HepG2 (cell line): ENCODE data around the gene C2orf81. TPM values are rescaled to one million over a fixed set of nuclear protein-coding genes. Genes with fewer than 3 reads are reported as not detected.

Source experiments
- AGO1 ChIP-seq: fragments of 200-400 bp; formaldehyde crosslinking; IDR thresholded peaks from 2 replicates; pipeline ENCODE4 v1.6.1; 2017; ENCODE audit warnings: mild to moderate bottlenecking, low read depth, low read length, moderate library complexity; ENCODE audit not compliant: poor library complexity, severe bottlenecking
- BCL6 ChIP-seq: IDR thresholded peaks from 2 replicates; pipeline ENCODE4 v1.6.1; 2016; ENCODE audit warnings: missing genetic modification reagents, missing compliant biosample characterization
- DPF2 ChIP-seq: sonication (generic); formaldehyde crosslinking; IDR thresholded peaks from 2 replicates; pipeline ENCODE4 v1.4.0; 2020; ENCODE audit warnings: mild to moderate bottlenecking, low read depth, missing genetic modification reagents, borderline replicate concordance
- DRAP1 ChIP-seq: IDR thresholded peaks from 2 replicates; pipeline ENCODE4 v1.6.1; 2016; ENCODE audit warnings: missing genetic modification reagents, missing compliant biosample characterization
- ETS1 ChIP-seq: sonication (generic); formaldehyde crosslinking; IDR thresholded peaks from 2 replicates; pipeline ENCODE4 v1.4.0; 2020; ENCODE audit warnings: missing genetic modification reagents
- IKZF1 ChIP-seq: fragments of 450-650 bp; IDR thresholded peaks from 2 replicates; pipeline ENCODE4 v1.7.1; 2016
- JUN ChIP-seq: sonication (generic); formaldehyde crosslinking; IDR thresholded peaks from 2 replicates; pipeline ENCODE4 v1.4.0; 2020; ENCODE audit warnings: mild to moderate bottlenecking, missing genetic modification reagents
- JUNB ChIP-seq: sonication (generic); formaldehyde crosslinking; IDR thresholded peaks from 2 replicates; pipeline ENCODE4 v1.8.0; 2022; ENCODE audit warnings: missing genetic modification reagents, mild to moderate bottlenecking, borderline replicate concordance
- MIER2 ChIP-seq: IDR thresholded peaks from 2 replicates; pipeline ENCODE4 v1.6.1; 2016; ENCODE audit warnings: missing biosample characterization, missing genetic modification reagents
- MTA3 ChIP-seq: sonication (generic); formaldehyde crosslinking; IDR thresholded peaks from 2 replicates; pipeline ENCODE4 v1.4.0; 2020; ENCODE audit warnings: missing genetic modification reagents
- NR2F1 ChIP-seq, 2 experiments: fragments of 450-650 bp in 1 of 2; formaldehyde crosslinking in 1 of 2; IDR thresholded peaks; 2 replicates each; pipeline versions ENCODE4 v1.5.0 to v1.6.1; 2016 to 2020; ENCODE audit warnings: mild to moderate bottlenecking in 1 of 2, missing compliant biosample characterization in 1 of 2, missing genetic modification reagents in 1 of 2, moderate library complexity in 1 of 2
- PAX8 ChIP-seq: sonication (generic); formaldehyde crosslinking; IDR thresholded peaks from 2 replicates; pipeline ENCODE4 v1.8.0; 2022; ENCODE audit warnings: mild to moderate bottlenecking, missing genetic modification reagents, borderline replicate concordance
- REPIN1 ChIP-seq: sonication (generic); formaldehyde crosslinking; IDR thresholded peaks from 2 replicates; pipeline ENCODE4 v1.8.0; 2022; ENCODE audit warnings: missing genetic modification reagents, low read depth, mild to moderate bottlenecking, borderline replicate concordance
- XBP1 ChIP-seq: sonication (generic); formaldehyde crosslinking; IDR thresholded peaks from 2 replicates; pipeline ENCODE4 v1.5.0; 2020; ENCODE audit warnings: missing genetic modification reagents
- ZFP37 ChIP-seq: sonication (generic); formaldehyde crosslinking; IDR thresholded peaks from 2 replicates; pipeline ENCODE4 v1.4.0; 2020; ENCODE audit warnings: missing genetic modification reagents, borderline replicate concordance
- ZFP91 ChIP-seq: sonication (generic); formaldehyde crosslinking; IDR thresholded peaks from 2 replicates; pipeline ENCODE4 v1.9.0; 2022; ENCODE audit warnings: missing genetic modification reagents, mild to moderate bottlenecking, borderline replicate concordance
- ZKSCAN8 ChIP-seq: IDR thresholded peaks from 2 replicates; pipeline ENCODE4 v1.6.1; 2016; ENCODE audit warnings: borderline replicate concordance, missing genetic modification reagents, missing compliant biosample characterization
- ZNF12 ChIP-seq: sonication (generic); formaldehyde crosslinking; IDR thresholded peaks from 2 replicates; pipeline ENCODE4 v1.5.0; 2020; ENCODE audit warnings: missing genetic modification reagents
- ZNF143 ChIP-seq: sonication (generic); formaldehyde crosslinking; IDR thresholded peaks from 2 replicates; pipeline ENCODE4 v1.4.0; 2020; ENCODE audit warnings: missing genetic modification reagents
- ZNF382 ChIP-seq: sonication (generic); formaldehyde crosslinking; IDR thresholded peaks from 2 replicates; pipeline ENCODE4 v1.5.0; 2020; ENCODE audit warnings: missing genetic modification reagents, mild to moderate bottlenecking, borderline replicate concordance
- ZNF547 ChIP-seq: sonication (generic); formaldehyde crosslinking; IDR thresholded peaks from 2 replicates; pipeline ENCODE4 v1.5.1; 2020; ENCODE audit warnings: mild to moderate bottlenecking, missing genetic modification reagents
- ZNF772 ChIP-seq: sonication (generic); formaldehyde crosslinking; IDR thresholded peaks from 2 replicates; pipeline ENCODE4 v1.5.0; 2020; ENCODE audit warnings: mild to moderate bottlenecking, missing genetic modification reagents
- polyA plus RNA-seq, 8 experiments: library from polyadenylated mRNA; depleted of rRNA in 3 of 8; stranded (reverse) in 7 of 8; unstranded in 1 of 8; fragments of >200 nt; fragmentation: Illumina TruSeq in 4 of 8; extraction: Trizol in 4 of 8; gene quantifications; 2 replicates each; pipeline versions ENCODE4 v1.2.1 to v1.2.3, GENCODE V29; 2011 to 2016; ENCODE audit warnings: low read depth in 4 of 8, missing spikeins in 1 of 8, mixed read lengths in 1 of 8; ENCODE audit not compliant: insufficient read depth in 1 of 8
- total RNA-seq, 5 experiments: library from RNA; depleted of rRNA; stranded (reverse); fragments of >200 nt; fragmentation: Illumina TruSeq; extraction: Trizol; gene quantifications; 2 replicates each; pipeline ENCODE4 v1.2.3, GENCODE V29; 2016; ENCODE audit warnings: low read depth in 1 of 5
- TF ChIP-seq, protein P1 (sequence below): sonication (generic); formaldehyde crosslinking; IDR thresholded peaks from 2 replicates; pipeline ENCODE4 v1.5.0; 2020; ENCODE audit warnings: missing genetic modification reagents
- TF ChIP-seq, protein P2 (sequence below): fragments of 450-650 bp; IDR thresholded peaks from 2 replicates; pipeline ENCODE4 v1.6.1; 2016

Gene C2orf81
- total and polyA plus RNA-seq, 2 of the 13 experiments (the other 11 are each of a cell fraction or from before 2014, with no cell fraction given) = 0.15 to 0.17 TPM

DNA sequence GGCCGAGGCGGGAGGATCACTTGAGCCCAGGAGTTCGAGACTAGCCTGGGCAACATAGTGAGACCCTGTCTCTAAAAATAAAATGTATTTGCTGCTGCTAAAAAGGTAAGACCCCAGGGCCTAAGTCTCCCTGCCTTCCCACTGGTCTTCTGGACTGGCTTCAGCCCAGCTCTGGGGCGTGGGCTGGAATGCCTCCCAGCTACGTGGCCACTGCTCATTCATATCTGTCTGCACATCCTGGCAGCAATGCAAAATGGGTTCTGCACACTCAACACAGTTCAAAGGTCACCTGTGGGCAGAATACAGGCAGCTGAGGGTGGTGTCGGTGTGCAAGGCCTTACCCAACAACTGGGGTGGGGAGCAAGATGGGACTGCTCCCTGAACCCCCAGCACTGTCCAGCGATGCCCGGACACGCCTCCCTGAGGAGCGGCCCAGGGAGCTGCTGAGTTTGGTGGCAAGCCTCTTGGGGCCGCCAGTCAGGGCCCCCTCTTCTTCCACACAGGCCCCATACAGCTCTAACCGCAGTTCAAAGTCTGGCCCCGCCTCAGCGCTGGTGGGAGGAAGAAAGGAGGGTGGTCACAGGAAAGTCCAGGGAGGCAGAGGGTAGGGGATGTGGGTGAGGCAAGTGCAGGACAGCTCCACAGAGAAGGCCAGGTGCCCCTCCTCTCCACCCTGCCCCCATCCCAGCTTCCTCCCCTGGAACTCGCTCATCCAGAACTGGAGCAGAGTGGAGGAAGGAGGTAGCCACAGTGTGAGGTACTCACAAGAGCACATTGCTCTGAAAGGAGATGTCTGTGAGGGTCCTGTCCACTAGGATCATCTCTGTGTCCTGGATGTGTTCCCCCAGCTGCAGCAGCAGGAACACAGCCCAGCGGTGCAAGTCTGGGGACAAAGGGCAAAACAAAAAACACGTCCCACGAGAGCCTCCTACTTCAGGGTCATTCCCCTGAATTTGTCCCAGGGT is 8.3 kb upstream of the C2orf81 start (continued):
- TF ChIP-seq DRAP1 (CRISPR knock-in tag) (peak; percentile 53; the same call in 1 of the 2 replicates), ZFP37 (CRISPR knock-in tag) (no peak), DPF2 (CRISPR knock-in tag) (peak; percentile 86; the same call in 1 of the 2 replicates), JUNB (CRISPR knock-in tag) (no peak; the same call in 1 of the 2 replicates), PAX8 (CRISPR knock-in tag) (no peak), ZNF772 (0 out of 2 replicates have a peak, but pooled peaks have one; percentile 37), NR2F1 (CRISPR knock-in tag; IDR thresholded peaks at IDR 0.05) (peak in 1 of 2 experiments; percentile 90; a peak in 2 of 4 replicates), ZNF143 (CRISPR knock-in tag) (no peak), MIER2 (CRISPR knock-in tag) (0 out of 2 replicates have a peak, but pooled peaks have one; percentile 5), ZFP91 (CRISPR knock-in tag) (peak; percentile 93), MTA3 (CRISPR knock-in tag) (no peak), AGO1 (peak; percentile 71), ZNF547 (CRISPR knock-in tag) (peak; percentile 80), REPIN1 (CRISPR knock-in tag) (peak; percentile 84), ZNF12 (CRISPR knock-in tag) (peak; percentile 36; the same call in 1 of the 2 replicates), IKZF1 (no peak), BCL6 (peak; percentile 31), ZKSCAN8 (CRISPR knock-in tag) (peak; percentile 65; the same call in 1 of the 2 replicates), XBP1 (no peak), ZNF382 (no peak), ETS1 (CRISPR knock-in tag) (no peak), JUN (CRISPR knock-in tag) (peak; percentile 66; the same call in 1 of the 2 replicates)
- TF ChIP-seq, protein P1, sequence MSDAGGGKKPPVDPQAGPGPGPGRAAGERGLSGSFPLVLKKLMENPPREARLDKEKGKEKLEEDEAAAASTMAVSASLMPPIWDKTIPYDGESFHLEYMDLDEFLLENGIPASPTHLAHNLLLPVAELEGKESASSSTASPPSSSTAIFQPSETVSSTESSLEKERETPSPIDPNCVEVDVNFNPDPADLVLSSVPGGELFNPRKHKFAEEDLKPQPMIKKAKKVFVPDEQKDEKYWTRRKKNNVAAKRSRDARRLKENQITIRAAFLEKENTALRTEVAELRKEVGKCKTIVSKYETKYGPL = no peak
- TF ChIP-seq, protein P2, sequence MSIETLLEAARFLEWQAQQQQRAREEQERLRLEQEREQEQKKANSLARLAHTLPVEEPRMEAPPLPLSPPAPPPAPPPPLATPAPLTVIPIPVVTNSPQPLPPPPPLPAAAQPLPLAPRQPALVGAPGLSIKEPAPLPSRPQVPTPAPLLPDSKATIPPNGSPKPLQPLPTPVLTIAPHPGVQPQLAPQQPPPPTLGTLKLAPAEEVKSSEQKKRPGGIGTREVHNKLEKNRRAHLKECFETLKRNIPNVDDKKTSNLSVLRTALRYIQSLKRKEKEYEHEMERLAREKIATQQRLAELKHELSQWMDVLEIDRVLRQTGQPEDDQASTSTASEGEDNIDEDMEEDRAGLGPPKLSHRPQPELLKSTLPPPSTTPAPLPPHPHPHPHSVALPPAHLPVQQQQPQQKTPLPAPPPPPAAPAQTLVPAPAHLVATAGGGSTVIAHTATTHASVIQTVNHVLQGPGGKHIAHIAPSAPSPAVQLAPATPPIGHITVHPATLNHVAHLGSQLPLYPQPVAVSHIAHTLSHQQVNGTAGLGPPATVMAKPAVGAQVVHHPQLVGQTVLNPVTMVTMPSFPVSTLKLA = no peak
